HG03097 (cell line): ENCODE results near the gene RBM4.
"Not testable (repeated sequence)": the region's sequence is repeated elsewhere in the genome, so short reads cannot be mapped to it uniquely, and the experiment has no call there.

ENCODE experiments used
- ATAC-seq: cut with Tn5 transposase; IDR thresholded peaks from one replicate; pipeline ENCODE4 v1.9.1; 2021; ENCODE audit not compliant: unreplicated experiment, low FRiP score

Gene RBM4

DNA sequence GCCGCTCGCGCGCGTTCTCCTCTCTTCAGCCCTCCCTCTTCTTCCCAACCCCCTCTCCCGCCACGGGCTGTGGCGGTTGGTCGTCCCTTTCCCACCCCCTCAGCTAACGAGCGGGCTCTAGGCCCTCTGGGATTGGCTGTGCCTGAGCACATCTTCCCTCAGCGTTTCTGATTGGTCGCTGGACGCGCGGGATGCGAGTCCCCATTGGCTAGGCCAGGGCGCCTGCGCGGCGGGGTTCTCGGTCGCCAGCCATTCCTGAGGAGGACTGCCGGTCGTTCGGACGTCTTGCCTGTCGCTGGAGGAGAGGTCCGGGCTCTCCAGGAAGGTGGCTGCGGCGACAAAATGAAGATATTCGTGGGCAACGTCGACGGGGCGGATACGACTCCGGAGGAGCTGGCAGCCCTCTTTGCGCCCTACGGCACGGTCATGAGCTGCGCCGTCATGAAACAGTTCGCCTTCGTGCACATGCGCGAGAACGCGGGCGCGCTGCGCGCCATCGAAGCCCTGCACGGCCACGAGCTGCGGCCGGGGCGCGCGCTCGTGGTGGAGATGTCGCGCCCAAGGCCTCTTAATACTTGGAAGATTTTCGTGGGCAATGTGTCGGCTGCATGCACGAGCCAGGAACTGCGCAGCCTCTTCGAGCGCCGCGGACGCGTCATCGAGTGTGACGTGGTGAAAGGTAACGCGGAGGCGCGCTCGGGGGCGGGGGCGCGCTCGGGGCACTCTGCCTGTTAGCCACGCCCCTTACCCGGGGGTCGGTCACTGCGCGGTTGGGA, 21.9 kb upstream of the RBM4 start, which contains the start of gene RBM14:
RBM14 (plus strand) TSS at position 252 of the 776 bp plus-strand sequence; CDS start at position 343, 91 bp downstream.
- peak; percentile 84 for ATAC-seq

DNA sequence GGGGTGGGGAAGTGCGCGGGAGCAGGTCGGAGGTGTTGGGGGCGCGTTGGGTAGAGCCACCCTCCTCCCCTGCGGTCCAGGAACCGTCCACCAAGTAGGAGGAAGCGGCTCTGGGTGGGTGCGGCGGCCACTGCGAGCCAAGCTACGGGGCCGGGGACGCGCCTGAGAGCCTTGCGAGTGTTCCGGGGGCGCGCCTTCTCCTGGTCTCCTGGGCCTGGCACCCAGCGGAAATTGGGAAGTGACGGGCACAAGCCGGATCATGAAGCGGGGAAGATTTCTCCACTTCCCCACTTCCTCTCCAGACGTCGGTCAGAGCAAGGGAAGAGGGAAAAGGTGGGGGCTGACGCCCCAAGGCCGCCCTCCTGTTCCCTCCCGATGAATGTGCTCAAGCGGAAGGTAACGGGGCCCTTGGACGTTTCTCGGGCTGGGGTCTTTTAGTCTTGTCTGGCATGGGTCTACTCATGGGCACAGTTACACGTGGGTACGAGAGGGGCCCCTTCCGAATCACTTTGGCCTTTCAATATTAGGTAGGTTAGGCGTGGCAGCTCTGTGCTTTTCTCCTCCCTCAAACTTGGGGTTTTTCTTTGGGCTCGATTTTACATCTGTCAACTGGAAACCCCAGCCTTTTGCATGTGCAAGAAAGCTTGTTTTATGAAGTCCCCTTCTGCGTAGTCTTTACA, 21.2 kb upstream of the RBM4 start:
- ATAC-seq = no peak

DNA sequence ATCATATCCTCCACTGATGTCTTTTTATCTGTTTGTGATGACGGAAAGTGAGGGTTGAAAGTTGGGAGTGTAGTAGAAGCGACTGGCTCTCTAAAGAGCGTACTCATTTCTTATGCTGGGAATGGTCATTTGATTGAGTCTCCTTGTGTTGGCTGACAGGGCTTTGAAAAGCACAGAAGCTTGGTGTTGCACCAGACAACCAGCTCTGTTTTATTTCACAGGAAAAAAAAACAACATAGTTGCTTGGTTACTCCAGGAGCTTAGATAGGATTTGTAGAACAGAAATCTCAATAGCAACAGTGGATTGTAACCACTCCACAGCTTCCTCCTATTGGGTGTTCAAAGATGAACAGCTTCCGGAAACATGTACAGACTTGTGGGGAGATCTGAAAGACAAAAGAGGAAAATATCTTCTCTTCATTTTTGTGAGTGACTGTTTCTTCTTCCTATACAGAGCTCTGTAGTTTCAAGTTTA, 19.4 kb upstream of the RBM4 start:
- ATAC-seq = no peak

DNA sequence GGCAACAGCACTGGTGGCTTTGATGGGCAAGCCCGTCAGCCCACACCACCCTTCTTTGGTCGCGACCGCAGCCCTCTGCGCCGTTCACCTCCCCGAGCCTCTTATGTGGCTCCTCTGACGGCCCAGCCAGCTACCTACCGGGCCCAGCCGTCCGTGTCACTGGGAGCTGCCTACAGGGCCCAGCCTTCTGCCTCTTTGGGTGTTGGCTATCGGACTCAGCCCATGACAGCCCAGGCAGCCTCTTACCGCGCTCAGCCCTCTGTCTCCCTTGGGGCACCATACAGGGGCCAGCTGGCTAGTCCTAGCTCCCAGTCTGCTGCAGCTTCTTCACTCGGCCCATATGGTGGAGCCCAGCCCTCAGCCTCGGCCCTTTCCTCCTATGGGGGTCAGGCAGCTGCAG, 14.1 kb upstream of the RBM4 start:
- no peak for ATAC-seq

DNA sequence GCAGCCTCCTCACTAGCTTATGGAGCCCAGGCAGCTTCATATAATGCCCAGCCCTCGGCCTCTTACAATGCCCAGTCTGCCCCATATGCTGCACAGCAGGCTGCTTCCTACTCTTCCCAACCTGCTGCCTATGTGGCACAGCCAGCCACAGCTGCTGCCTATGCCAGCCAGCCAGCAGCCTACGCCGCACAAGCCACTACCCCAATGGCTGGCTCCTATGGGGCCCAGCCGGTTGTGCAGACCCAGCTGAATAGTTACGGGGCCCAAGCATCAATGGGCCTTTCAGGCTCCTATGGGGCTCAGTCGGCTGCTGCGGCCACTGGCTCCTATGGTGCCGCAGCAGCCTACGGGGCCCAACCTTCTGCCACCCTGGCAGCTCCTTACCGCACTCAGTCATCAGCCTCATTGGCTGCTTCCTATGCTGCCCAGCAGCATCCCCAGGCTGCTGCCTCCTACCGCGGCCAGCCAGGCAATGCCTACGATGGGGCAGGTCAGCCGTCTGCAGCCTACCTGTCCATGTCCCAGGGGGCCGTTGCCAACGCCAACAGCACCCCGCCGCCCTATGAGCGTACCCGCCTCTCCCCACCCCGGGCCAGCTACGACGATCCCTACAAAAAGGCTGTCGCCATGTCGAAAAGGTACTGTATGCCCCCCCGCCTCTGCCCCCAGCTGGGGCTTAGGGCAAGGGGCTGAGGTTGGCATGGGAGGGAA, 13.3 kb upstream of the RBM4 start:
- no peak for ATAC-seq

DNA sequence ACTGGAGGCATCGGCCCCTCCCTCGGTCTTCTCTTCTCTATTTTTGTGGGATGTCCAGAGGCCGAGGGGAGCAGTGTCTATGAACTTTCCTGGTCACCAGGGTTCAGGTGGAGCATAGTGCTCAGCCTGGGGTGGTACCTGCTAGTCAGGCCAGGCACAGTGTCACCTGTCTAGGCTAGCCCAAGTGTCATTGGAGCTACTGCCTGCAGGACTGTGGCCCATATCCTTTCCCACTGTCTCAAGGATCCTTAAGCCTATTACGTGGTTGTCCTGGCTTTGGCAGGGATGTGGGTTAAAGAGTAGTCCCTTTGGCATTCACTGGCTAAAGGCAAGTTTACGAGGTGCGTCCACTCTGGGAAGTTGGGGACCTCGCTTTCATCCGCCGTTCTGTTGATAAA, 12.8 kb upstream of the RBM4 start:
- ATAC-seq = no peak

DNA sequence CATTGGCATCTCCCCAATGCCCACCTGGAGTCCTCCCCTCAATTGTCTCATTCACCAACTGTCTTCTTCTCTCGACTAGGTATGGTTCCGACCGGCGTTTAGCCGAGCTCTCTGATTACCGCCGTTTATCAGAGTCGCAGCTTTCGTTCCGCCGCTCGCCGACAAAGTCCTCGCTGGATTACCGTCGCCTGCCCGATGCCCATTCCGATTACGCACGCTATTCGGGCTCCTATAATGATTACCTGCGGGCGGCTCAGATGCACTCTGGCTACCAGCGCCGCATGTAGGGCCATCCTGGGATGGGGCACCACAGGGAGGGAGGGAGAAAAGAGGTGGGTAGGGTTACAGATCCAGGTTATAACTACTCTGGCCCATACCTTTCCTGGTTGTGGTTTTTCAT, 12.1 kb upstream of the RBM4 start:
- no peak for ATAC-seq

DNA sequence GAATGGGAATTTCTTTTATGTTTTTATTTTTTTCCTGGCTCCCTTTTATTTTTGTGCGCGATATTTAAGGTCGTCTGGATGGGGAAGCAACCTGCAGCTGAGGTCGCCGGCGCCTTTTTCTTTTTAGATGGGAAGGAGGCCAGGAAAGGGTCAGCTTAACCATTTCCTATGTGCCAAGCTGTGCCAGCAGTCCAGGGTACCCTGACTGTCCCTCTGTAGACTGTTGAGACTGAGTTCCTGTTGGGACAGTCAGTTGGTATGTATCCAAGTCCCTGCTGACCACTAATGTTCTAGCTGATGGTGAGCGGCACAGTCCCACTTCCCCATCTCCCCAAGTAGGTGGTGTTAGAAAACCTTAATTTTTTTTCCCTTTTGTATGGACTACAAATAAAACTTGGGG, 11.6 kb upstream of the RBM4 start:
- ATAC-seq = no peak

DNA sequence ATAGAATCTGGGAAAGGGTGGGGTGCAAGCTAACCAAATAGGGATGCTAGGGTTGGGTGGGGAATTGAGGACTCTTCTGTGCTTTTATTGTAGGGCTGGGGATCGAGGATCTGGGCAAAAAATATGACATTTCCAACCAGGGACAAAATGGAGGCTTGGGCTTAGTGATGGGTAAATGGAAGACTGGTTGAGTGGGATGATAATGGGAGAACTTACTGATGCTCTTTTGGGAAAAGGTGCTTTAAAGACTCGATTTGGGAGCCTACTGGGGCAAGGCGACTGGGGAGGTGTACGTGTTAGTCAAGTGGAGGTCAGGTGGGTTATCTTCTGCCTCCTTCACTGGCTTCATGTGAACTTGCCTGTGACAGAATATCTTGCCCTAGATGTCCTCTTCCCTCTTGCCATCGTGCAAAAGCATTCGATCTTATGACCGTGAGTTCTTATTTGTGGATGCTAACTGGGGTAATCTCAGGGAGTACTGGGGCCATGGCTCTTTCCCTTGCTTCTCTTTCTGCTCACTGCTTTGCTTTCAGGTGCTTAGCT, 10.4 kb upstream of the RBM4 start:
- no peak for ATAC-seq

DNA sequence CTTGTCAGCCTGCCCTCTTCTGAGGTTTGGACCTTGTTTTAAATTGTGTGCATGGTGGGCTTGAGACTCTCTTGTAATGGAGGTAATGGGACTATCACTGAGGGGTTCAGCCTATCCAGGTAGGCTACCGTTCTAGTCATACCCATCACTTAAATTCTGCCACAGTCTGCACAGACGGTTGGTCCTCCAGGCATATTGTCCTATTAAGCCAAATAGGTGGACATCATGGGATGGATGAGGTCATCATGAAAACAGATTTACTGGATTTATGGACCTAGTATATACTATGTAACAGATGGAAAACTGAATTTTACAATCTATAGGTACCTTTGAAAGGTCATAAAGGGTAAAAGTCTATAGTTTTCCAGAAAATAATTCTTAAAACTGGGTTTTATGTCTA, 9.1 kb upstream of the RBM4 start:
- ATAC-seq = no peak

DNA sequence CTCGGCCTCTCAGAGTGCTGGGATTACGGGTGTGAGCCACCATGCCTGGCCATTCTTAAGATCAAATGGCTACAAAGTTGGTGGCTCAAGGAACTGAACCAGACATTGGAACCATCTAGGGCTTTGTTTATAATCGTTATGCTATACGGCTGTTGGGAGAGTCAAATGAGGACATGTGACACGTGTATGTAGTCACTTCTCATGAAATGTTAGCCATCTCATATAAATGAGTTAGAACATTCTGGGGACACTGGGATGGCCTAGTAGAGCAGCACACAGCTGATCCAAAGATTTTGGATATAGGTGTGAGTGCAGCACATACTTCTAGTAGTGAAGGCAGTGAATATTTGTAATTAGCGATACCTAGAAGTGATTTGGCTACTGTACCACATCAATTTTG, 6.6 kb upstream of the RBM4 start:
- ATAC-seq = no peak

DNA sequence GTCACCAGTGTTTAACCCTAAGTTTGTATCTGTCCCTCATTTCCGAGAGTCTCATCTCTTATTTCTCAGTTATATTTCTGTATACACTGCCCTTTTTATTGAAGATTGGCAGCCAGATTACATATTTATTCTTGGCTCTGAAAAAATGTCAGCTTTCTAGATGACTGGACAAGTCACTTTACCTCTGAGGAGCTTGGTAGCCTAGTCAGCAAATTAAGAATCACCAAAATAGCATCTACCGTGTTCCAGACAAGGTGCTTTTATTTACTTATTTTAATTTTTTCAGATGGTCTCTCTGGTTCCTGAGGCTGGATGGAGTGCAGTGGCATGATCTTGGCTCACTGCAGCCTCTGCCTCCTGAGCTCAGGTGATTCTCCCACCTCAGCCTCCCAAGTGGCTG, 5.6 kb upstream of the RBM4 start:
- no peak for ATAC-seq

DNA sequence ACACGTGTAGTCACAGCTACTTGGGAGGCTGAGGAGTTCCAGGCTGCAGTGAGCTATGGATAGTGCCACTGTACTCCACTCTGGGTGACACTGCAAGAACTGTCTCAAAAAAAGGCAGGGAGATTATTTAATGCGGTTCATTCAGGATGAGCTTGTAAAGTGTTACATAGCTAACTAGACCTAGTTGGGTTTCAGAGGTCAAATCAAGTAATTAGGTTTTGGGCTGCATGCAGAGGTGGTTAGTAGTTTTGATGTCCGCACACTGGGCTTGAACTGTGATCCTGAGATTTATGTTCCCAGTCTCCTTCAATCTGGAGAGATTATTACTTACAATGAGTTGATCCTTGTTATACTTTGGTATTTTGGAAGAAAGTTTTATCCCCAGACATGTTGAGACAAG, 2.1 kb upstream of the RBM4 start:
- no peak for ATAC-seq

DNA sequence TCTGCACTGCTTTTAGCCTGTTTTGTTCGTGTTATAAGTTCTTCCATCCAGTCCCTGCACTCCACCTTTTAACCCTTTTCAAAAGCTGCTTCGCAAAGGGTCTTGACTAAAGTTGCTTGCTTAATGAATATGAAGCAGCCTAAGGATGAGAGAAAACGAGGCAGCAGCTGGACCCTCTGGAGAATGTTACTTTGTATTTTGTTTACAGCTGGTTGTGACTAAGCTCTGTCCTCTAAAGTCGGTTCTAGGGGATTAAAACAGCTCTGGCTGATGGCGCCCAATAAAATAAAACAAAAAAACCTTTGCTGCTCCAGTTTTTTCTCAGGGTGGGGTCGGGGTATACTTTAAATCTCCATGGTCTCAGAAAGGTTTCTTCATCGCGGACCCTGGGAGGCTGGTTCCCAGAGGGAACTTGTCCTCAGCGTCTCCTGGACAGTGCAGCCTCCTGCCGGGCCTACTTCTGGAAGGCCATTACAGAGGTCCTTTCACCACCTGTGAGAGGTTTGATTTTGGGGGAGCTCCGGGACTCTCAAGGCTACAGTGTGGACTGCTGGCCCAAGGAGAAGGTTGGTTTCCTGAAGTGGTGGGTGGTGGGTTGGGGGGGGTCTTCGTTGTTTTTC, 836 bp upstream of the RBM4 start:
- no peak for ATAC-seq

DNA sequence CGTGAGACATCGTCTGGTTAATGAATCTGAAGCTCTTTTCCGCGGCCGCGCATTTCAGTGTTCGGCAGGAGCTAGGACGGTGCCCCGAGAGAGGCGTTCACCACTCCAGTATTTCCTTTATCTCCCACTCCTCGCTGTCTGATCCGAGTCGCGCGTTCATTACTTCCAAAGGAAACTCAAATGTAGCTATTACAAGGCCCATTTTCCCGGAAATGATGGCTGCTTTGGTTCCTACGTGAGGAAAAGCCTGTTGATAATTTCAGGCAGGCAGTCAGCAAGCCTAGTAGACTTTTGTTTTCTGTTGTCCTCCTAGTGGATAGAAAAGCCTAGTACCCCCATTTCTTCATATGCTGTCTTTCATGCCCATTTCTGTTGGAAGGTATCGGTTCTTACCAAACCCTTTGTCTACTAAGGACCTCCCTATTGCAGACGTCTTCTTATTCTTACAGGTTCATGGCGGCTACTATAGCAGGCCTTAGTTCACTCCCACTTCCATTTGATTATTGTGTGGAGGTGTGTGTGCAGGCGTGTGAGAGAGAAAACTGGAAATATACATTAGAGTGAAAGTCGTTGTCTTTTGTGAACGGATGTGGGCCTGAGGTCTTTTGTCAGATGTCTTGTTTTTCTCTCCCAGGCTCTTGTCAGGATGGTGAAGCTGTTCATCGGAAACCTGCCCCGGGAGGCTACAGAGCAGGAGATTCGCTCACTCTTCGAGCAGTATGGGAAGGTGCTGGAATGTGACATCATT, 737 bp downstream of the RBM4 start:
- no peak for ATAC-seq

DNA sequence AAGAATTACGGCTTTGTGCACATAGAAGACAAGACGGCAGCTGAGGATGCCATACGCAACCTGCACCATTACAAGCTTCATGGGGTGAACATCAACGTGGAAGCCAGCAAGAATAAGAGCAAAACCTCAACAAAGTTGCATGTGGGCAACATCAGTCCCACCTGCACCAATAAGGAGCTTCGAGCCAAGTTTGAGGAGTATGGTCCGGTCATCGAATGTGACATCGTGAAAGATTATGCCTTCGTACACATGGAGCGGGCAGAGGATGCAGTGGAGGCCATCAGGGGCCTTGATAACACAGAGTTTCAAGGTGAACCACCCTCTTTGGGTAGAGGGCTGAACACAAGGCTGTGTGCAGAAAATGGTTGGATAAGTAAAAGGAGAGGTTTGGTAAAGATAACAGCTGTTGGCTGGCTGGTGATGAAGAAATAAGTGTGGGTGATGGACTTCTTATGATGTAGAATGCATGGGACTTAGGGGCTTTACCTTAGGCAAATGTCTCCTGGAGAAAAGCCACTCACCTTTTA, 1.4 kb downstream of the RBM4 start:
- ATAC-seq = not testable (repeated sequence)

DNA sequence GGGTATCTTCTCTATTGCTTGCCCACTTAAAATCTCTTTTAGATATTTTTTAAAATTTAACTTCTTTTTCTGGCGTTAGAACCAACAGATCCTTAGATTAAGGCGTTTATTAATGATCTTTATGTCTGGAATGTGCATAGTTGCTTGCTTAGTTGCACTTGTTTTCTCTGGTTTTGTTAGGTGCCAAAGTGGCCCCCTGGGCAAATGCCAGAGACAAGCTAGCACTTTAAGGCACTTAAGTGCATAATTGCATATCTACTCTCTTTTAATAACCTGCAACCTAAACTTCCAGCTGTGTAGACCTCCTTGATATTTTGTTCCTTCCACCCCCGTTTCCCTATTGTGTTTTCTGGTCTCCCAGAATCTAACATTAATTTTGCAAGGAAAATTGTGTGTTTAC, 3.3 kb downstream of the RBM4 start:
- ATAC-seq = no peak

DNA sequence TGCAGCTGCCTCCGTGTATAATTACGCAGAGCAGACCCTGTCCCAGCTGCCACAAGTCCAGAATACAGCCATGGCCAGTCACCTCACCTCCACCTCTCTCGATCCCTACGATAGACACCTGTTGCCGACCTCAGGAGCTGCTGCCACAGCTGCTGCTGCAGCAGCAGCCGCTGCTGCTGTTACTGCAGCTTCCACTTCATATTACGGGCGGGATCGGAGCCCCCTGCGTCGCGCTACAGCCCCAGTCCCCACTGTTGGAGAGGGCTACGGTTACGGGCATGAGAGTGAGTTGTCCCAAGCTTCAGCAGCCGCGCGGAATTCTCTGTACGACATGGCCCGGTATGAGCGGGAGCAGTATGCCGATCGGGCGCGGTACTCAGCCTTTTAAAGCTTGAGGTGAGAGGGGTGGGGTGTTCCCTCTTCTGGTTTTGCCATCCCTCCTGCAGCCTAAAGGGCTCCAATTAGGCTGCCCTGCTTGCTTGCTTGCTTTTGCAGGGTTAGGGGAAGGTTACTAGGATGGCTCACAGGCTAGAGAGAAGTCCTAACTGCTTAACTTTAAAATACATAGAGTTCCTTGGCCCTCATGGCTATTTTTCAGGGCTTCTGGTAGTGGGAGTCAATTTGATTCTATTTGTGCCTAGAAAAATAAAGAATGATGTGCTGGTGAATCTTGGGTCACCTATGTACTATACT, 5.4 kb downstream of the RBM4 start:
- ATAC-seq = no peak

DNA sequence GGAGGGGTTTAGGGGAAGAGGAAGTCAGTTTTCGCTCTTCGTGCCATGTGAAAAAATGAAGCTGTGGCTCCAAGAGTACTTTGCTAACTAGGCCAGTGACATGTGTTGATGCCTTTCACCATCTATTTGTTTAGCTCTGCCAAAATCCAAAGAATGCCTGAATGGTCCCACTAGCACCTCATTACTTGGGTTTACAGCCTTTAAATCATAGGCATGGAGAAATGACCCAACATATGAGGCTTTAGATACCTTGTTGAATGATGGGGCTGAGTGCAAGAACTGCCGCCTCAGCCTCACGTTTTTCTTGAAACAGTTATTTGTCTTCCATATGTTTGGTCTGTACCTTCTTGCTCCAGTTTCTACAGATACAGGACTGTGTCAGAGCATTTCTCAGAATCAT, 8.3 kb downstream of the RBM4 start:
- ATAC-seq = no peak
